Heart left ventricle (tissue), 16 donors: ENCODE measurements around the gene POU2AF2. TPM values are rescaled to one million over a fixed set of nuclear protein-coding genes. Genes with fewer than 3 reads are reported as not detected.
"Not testable (repeated sequence)": the region's sequence is repeated elsewhere in the genome, so short reads cannot be mapped to it uniquely, and the experiment has no call there.

Experiments
- ATAC-seq, 4 donors: fragments of 200-7000 bp; cut with Tn5 transposase; one replicate each; pipeline ENCODE4 v1.9.1; 2020 to 2022; ENCODE audit warnings: moderate library complexity in 4 of 4, mild to moderate bottlenecking in 3 of 4, moderate number of reproducible peaks in 1 of 4
- DNase-seq, 5 donors: peaks; one replicate each; pipeline ENCODE4 v3.0.0-alpha.2; 2020
- H3K27ac ChIP-seq, 12 donors: fragments of 200-600 bp; sonication (generic) in 4 of 12; one replicate each; pipeline versions ENCODE4 v1.5.0 to v1.8.0; 2016 to 2022; ENCODE audit warnings: mild to moderate bottlenecking in 2 of 12
- H3K27me3 ChIP-seq, 9 donors: fragments of 200-600 bp; sonication (generic) in 2 of 9; one replicate each; pipeline versions ENCODE4 v1.5.1 to v1.8.0; 2016 to 2022; ENCODE audit warnings: mild to moderate bottlenecking in 3 of 9
- H3K36me3 ChIP-seq, 9 donors: fragments of 200-600 bp; sonication (generic) in 2 of 9; one replicate each; pipeline versions ENCODE4 v1.5.0 to v1.8.0; 2018 to 2022; ENCODE audit warnings: mild to moderate bottlenecking in 2 of 9
- H3K4me1 ChIP-seq, 12 donors: fragments of 200-600 bp; sonication (generic) in 4 of 12; one replicate each; pipeline versions ENCODE4 v1.5.0 to v1.8.0; 2016 to 2022; ENCODE audit warnings: mild to moderate bottlenecking in 3 of 12
- H3K4me3 ChIP-seq, 12 donors: fragments of 200-600 bp; sonication (generic) in 4 of 12; one replicate each; pipeline versions ENCODE4 v1.5.0 to v1.8.0; 2017 to 2022; ENCODE audit warnings: mild to moderate bottlenecking in 9 of 12, moderate library complexity in 4 of 12
- H3K9me3 ChIP-seq, 12 donors: fragments of 200-600 bp; sonication (generic) in 4 of 12; one replicate each; pipeline versions ENCODE4 v1.5.0 to v1.8.0; 2016 to 2022; ENCODE audit warnings: mild to moderate bottlenecking in 1 of 12
- POLR2A ChIP-seq, 2 donors: fragments of 450-650 bp; IDR thresholded peaks; one replicate each; pipeline ENCODE4 v1.6.1; 2017; ENCODE audit warnings: antibody characterized with exemption in 2 of 2, mild to moderate bottlenecking in 2 of 2, moderate library complexity in 2 of 2
- WGBS, 4 donors: extraction: QIAGEN DNeasy Blood & Tissue Kit in 2 of 4; methylation state at CpG; one replicate each; pipeline versions ENCODE4 v1.1.5 to v1.1.7; 2013 to 2018; 5-methylcytosine and 5-hydroxymethylcytosine counted together
- intact Hi-C, 10 donors: fragments of 100-400 bp; cut with DNase I; formaldehyde crosslinking; loops; one replicate each; pipeline versions ENCODE4 v1.11.1 to v1.14.2; 2022
- polyA plus RNA-seq, 2 donors: library from polyadenylated mRNA; stranded (reverse); fragments of 200-250 nt; gene quantifications; one replicate each; pipeline ENCODE4 v1.2.3, GENCODE V29; 2013
- total RNA-seq, 9 donors: library from RNA; depleted of rRNA in 2 of 9; stranded (reverse); fragments of >200 nt in 2 of 9; fragmentation: NEBNext Ultra II Directional in 3 of 9; extraction: Animal tissue kit (Norgen Biotek cat#: 25700) in 3 of 9; gene quantifications; one replicate each; pipeline versions ENCODE4 v1.1.0 to v1.2.4, GENCODE V29; 2016 to 2023
- TF ChIP-seq, protein P1 (sequence below), 12 donors: fragments of 200-600 bp; sonication (generic) in 4 of 12; IDR thresholded peaks; one replicate each; pipeline versions ENCODE4 v1.5.0 to v1.8.0; 2018 to 2022; ENCODE audit warnings: antibody characterized with exemption in 12 of 12, mild to moderate bottlenecking in 5 of 12
- donor health status: ischemic (EF 13 %, LVEDD 7.1; RV severe dilation, severe dysfunction).
- donor health status: healthy with polysubstance abuse.
- donor health status: DM: no; HTN: yes; CAD: no.
- donor health status: DM: no; HTN: no; CAD: no.
- donor health status: ischemic (EF 25% LVEDD 6.9; RV normal size, moderate dysfunction).
- donor health status: ischemic (EF 25% LVEDD 5.7; RV mildly dilated, moderate dysfunction).
- donor health status: healthy.
- donor health status: DM: yes; HTN: yes; CAD: no.
- donor health status: ischemic (EF 35%, LVEDD 5.7; RV mildly dilated, moderate dysfunction).
- donor health status: nonischemic (EF 11% LVEDD 7.7; RV severe dilation, severe dysfunction).
- donor health status: DM: yes; HTN: yes; CAD: no.
- donor health status: PGD.
- donor health status: ischemic (EF 29% LVEDD 5.4; RV normal size, mild dysfunction).
- donor health status: nonischemic (EF 23%, LVEDD 6.1; RV moderate dilation, normal function).

Gene POU2AF2
- total and polyA plus RNA-seq, 11 donors = not detected

GRCh38 chr11:111291764-111292163, 46.2 kb downstream of the POU2AF2 start:
- Histone ChIP-seq H3K27ac (no peak overlapping the region), H3K36me3 (no peaks in the 10 kb centered on the region), H3K27me3 (no peaks in the 10 kb centered on the region), H3K4me3 (no peak overlapping the region), H3K9me3 (no peaks in the 10 kb centered on the region), H3K4me1 (no peaks in the 10 kb centered on the region)
- WGBS, 4 donors = 91 to 98% (median 96%) methylated on average over 5 of the region's 5 CpGs
- no peak for DNase-seq
- intact Hi-C loops = no loop called here
- no peak for TF ChIP-seq POLR2A (IDR thresholded peaks at IDR 0.05)
- TF ChIP-seq, protein P1, sequence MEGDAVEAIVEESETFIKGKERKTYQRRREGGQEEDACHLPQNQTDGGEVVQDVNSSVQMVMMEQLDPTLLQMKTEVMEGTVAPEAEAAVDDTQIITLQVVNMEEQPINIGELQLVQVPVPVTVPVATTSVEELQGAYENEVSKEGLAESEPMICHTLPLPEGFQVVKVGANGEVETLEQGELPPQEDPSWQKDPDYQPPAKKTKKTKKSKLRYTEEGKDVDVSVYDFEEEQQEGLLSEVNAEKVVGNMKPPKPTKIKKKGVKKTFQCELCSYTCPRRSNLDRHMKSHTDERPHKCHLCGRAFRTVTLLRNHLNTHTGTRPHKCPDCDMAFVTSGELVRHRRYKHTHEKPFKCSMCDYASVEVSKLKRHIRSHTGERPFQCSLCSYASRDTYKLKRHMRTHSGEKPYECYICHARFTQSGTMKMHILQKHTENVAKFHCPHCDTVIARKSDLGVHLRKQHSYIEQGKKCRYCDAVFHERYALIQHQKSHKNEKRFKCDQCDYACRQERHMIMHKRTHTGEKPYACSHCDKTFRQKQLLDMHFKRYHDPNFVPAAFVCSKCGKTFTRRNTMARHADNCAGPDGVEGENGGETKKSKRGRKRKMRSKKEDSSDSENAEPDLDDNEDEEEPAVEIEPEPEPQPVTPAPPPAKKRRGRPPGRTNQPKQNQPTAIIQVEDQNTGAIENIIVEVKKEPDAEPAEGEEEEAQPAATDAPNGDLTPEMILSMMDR (IDR thresholded peaks at IDR 0.05) = no peak
- no peak for ATAC-seq

DNA sequence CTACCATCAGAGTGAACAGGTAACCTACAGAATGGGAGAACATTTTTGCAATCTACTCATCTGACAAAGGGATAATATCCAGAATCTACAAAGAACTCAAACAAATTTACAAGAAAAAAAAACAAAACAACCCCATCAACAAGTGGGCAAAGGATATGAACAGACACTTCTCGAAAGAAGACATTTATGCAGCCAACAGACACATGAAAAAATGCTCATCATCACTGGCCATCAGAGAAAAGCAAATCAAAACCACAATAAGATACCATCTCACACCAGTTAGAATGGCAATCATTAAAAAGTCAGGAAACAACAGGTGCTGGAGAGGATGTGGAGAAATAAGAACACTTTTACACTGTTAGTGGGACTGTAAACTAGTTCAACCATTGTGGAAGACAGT, 46.9 kb downstream of the POU2AF2 start:
- ATAC-seq, H3K27ac ChIP-seq, H3K4me1 ChIP-seq, H3K9me3 ChIP-seq, H3K36me3 ChIP-seq, H3K27me3 ChIP-seq, intact Hi-C loops, DNase-seq, H3K4me3 ChIP-seq: not testable (repeated sequence)
- 89 to 96% (median 90%) methylated on average over 1 of the region's 1 CpG for WGBS, 4 donors

GRCh38 chr11:111296196-111296595, 50.7 kb downstream of the POU2AF2 start:
- Histone ChIP-seq H3K4me1 (peaks cover 0 to 17% (median 6%) of the 10 kb centered on the region in 12 donors), H3K27ac (no peak overlapping the region), H3K27me3 (peaks cover 0 to 36% (median 7%) of the 10 kb centered on the region in 9 donors), H3K36me3 (no peaks in the 10 kb centered on the region), H3K4me3 (no peak overlapping the region), H3K9me3 (no peaks in the 10 kb centered on the region)
- intact Hi-C loops = loop anchor here in 4 of 10 donors (5.0 kb wide), 3 partner anchors 121 to 151 kb away; no protein-coding TSS in a partner anchor
- ATAC-seq = no peak
- TF ChIP-seq POLR2A (IDR thresholded peaks at IDR 0.05) = no peak
- TF ChIP-seq, protein P1 (IDR thresholded peaks at IDR 0.05) = no peak
- 90 to 96% (median 94%) methylated on average over 3 of the region's 3 CpGs for WGBS, 4 donors
- no peak for DNase-seq

DNA sequence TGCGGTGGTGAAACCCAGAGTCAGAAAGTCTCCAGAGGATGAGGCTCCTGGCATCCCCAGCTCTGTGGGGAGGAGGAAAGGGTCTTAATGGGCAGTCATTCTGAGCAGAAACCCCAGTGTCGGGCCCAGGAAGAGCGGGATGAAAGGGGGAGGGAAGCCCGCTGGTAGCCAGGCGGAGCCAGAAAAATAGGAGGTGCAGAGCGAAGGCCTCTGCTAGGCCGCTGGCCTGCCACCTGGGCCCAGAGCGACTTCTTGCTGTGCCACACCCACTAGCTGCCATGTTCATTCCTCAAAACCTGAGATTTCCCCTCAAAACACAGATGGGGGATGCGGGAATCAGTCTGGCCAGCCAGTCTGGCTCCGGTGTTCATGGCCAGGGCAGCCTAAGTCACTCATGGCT, 52.2 kb downstream of the POU2AF2 start:
- 97 to 99% (median 98%) methylated on average over 8 to 10 of the region's 10 CpGs for WGBS, 4 donors
- Histone ChIP-seq H3K4me3 (no peak overlapping the region), H3K27ac (peak overlapping the region in 1 of 12 donors; percentile 90), H3K9me3 (no peaks in the 10 kb centered on the region), H3K27me3 (peaks cover 0 to 36% (median 7%) of the 10 kb centered on the region in 9 donors), H3K4me1 (peaks cover 0 to 17% (median 6%) of the 10 kb centered on the region in 12 donors), H3K36me3 (no peaks in the 10 kb centered on the region)
- TF ChIP-seq, protein P1 (IDR thresholded peaks at IDR 0.05) = no peak
- TF ChIP-seq POLR2A (IDR thresholded peaks at IDR 0.05) = no peak
- intact Hi-C loops = loop anchor here in 4 of 10 donors (5.0 kb wide), 3 partner anchors 120 to 150 kb away; no protein-coding TSS in a partner anchor
- DNase-seq = peak in 1 of 5 donors; percentile 40
- ATAC-seq = no peak
